Mesenchymal stem cell (in vitro differentiated cells and primary cell): ENCODE measurements around the gene SYNJ2.

Experiments used
- DNase-seq: peaks from one replicate; pipeline ENCODE4 v3.0.0-alpha.2; 2013
- H2AFZ ChIP-seq: one replicate; pipeline ENCODE4 v1.6.1; 2013; ENCODE audit warnings: low read depth, mild to moderate bottlenecking, control low read depth, inconsistent platforms, low read length, moderate library complexity
- H2AK5ac ChIP-seq: 2 replicates; pipeline ENCODE4 v1.6.1; 2013; ENCODE audit warnings: low read length, moderate library complexity, mild to moderate bottlenecking, inconsistent platforms; ENCODE audit not compliant: severe bottlenecking
- H2BK120ac ChIP-seq: one replicate; pipeline ENCODE4 v1.6.1; 2013; ENCODE audit warnings: low read depth, mild to moderate bottlenecking, inconsistent platforms, low read length, moderate library complexity
- H2BK12ac ChIP-seq, 2 experiments: one replicate each; pipeline ENCODE4 v1.6.1; 2013; ENCODE audit warnings: inconsistent platforms in 2 of 2, low read length in 2 of 2, mild to moderate bottlenecking in 2 of 2, moderate library complexity in 2 of 2, control low read depth in 1 of 2
- H2BK15ac ChIP-seq: one replicate; pipeline ENCODE4 v1.6.1; 2013; ENCODE audit warnings: mild to moderate bottlenecking, low read depth, inconsistent platforms; ENCODE audit not compliant: poor library complexity, severe bottlenecking
- H2BK5ac ChIP-seq: 2 replicates; pipeline ENCODE4 v1.6.1; 2013; ENCODE audit warnings: low read depth, mild to moderate bottlenecking, low read length, control low read depth, inconsistent platforms; ENCODE audit not compliant: poor library complexity, severe bottlenecking
- H3K14ac ChIP-seq, 2 experiments: one replicate each; pipeline ENCODE4 v1.6.1; 2013; ENCODE audit warnings: inconsistent platforms in 2 of 2, low read length in 2 of 2, control low read depth in 1 of 2, mild to moderate bottlenecking in 1 of 2, moderate library complexity in 1 of 2
- H3K18ac ChIP-seq, 2 experiments: one replicate each; pipeline ENCODE4 v1.6.1; 2013; ENCODE audit warnings: inconsistent platforms in 2 of 2, low read length in 2 of 2, control low read depth in 1 of 2, low read depth in 1 of 2, mild to moderate bottlenecking in 1 of 2
- H3K23ac ChIP-seq, 2 experiments: one replicate each; pipeline ENCODE4 v1.6.1; 2013; ENCODE audit warnings: inconsistent platforms in 2 of 2, low read length in 2 of 2, mild to moderate bottlenecking in 2 of 2, moderate library complexity in 2 of 2, control low read depth in 1 of 2
- H3K27ac ChIP-seq: 2 replicates; pipeline ENCODE4 v1.5.1; 2013; ENCODE audit warnings: mild to moderate bottlenecking, moderate library complexity, low read length, control low read depth, inconsistent platforms; ENCODE audit not compliant: poor library complexity, severe bottlenecking
- H3K27me3 ChIP-seq, 2 experiments: 2 replicates each; pipeline versions ENCODE4 v1.6.1 to v1.7.0; 2013; ENCODE audit warnings: low read length in 2 of 2, mild to moderate bottlenecking in 2 of 2, moderate library complexity in 2 of 2, control low read depth in 1 of 2, inconsistent platforms in 1 of 2; ENCODE audit not compliant: control insufficient read depth in 1 of 2, insufficient read depth in 1 of 2
- H3K36me3 ChIP-seq, 2 experiments: 2 replicates each; pipeline versions ENCODE4 v1.6.1 to v1.7.0; 2013; ENCODE audit warnings: low read length in 2 of 2, control low read depth in 1 of 2, inconsistent platforms in 1 of 2, low read depth in 1 of 2, mild to moderate bottlenecking in 1 of 2; ENCODE audit not compliant: insufficient read depth in 2 of 2, control insufficient read depth in 1 of 2
- H3K4ac ChIP-seq, 2 experiments: one replicate each; pipeline ENCODE4 v1.6.1; 2013; ENCODE audit warnings: inconsistent platforms in 2 of 2, low read length in 2 of 2, mild to moderate bottlenecking in 2 of 2, moderate library complexity in 2 of 2, control low read depth in 1 of 2, low read depth in 1 of 2
- H3K4me1 ChIP-seq: 2 replicates; pipeline ENCODE4 v1.6.1; 2013; ENCODE audit warnings: low read depth, low read length, control low read depth; ENCODE audit not compliant: control insufficient read depth, insufficient read depth
- H3K4me2 ChIP-seq: 2 replicates; pipeline ENCODE4 v1.6.1; 2013; ENCODE audit warnings: low read length, mild to moderate bottlenecking, inconsistent platforms; ENCODE audit not compliant: poor library complexity, severe bottlenecking
- H3K4me3 ChIP-seq, 2 experiments: 2 replicates each; pipeline versions ENCODE4 v1.5.1 to v1.7.0; 2013; ENCODE audit warnings: low read length in 2 of 2, mild to moderate bottlenecking in 2 of 2, control low read depth in 1 of 2, low read depth in 1 of 2; ENCODE audit not compliant: insufficient read depth in 1 of 2
- H3K79me1 ChIP-seq: replicated peaks from 2 replicates; pipeline ENCODE4 v1.6.1; 2013; ENCODE audit warnings: mild to moderate bottlenecking, control low read depth, low read length, inconsistent platforms; ENCODE audit not compliant: poor library complexity, severe bottlenecking
- H3K9ac ChIP-seq: 2 replicates; pipeline ENCODE4 v1.7.0; 2013; ENCODE audit warnings: mild to moderate bottlenecking, low read length, moderate library complexity
- H3K9me3 ChIP-seq: 2 replicates; pipeline ENCODE4 v1.7.0; 2013; ENCODE audit warnings: mild to moderate bottlenecking, low read length; ENCODE audit not compliant: control insufficient read depth
- H4K8ac ChIP-seq: one replicate; pipeline ENCODE4 v1.6.1; 2013; ENCODE audit warnings: inconsistent platforms, mild to moderate bottlenecking, low read length, moderate library complexity
- H4K91ac ChIP-seq: one replicate; pipeline ENCODE4 v1.6.1; 2013; ENCODE audit warnings: mild to moderate bottlenecking, low read length, inconsistent platforms
- WGBS: methylation state at CpG from one replicate; pipeline ENCODE4 v1.1.7; 2013; ENCODE audit warnings: mixed read lengths; 5-methylcytosine and 5-hydroxymethylcytosine counted together

The SYNJ2 gene

DNA sequence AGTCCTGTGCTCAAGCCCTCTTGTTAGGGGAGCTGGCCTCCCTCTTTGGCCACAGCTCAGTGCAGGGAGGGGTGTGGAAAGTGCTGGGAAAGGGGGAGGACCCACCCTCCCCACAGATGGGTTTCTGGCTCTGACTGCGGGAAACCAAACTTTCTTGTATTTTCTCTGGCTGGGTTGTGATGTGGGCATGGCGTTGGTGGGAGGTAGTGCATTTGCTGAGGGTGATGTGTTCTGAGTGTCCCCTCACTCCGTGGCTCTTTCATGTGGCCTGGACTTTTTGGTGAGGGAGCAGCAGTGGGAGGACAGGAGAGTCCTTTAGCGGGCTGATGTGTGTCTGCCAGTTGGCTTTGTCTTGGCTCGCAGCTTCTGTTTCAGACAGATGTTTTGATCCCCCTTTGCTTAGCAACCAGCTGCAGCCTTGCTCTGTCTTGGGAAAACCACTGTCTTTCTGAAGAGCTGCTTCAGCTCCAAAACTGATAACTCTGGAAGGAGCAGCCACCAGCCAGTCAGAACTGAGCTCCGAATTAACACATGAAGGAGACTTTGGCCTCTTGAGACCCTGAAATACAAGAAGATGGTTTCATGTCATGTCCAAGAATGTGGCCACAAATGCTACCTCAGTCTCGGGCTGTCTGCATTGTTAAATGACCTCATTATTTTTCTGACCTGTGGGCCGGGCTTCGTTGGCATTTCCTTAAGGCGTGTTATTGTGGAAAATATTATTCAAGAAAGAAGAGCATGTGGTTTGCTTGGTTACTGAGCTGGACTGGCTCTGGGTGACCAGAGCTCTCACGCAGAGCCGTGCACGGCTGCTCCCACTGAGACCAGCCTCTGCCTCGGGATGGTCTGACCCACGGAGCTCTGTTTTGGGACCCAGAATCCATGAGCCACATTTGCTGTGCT lies 21.5 kb downstream of the SYNJ2 start:
- Histone ChIP-seq H2BK5ac (no peak overlapping the region), H3K9ac (peak overlapping the region; percentile 84), H3K18ac (peak overlapping the region; percentile 38 to 54), H2BK12ac (peak overlapping the region; percentile 16 to 75), H2BK15ac (peak overlapping the region; percentile 30), H3K27ac (peak overlapping the region; percentile 78), H3K14ac (no peak overlapping the region), H4K8ac (peak overlapping the region; percentile 45), H3K4me2 (peak overlapping the region; percentile 19), H4K91ac (peak overlapping the region; percentile 46), H3K4ac (peak overlapping the region; percentile 9 to 22), H2AFZ (no peak overlapping the region), H2BK120ac (peak overlapping the region; percentile 3), H2AK5ac (peak overlapping the region; percentile 63), H3K4me3 (peak overlapping the region in 1 of 2 experiments; percentile 28), H3K36me3 (peaks cover 22 to 43% of the 10 kb centered on the region in 2 experiments), H3K9me3 (no peaks in the 10 kb centered on the region), H3K4me1 (peaks cover 36% of the 10 kb centered on the region), H3K79me1 (peaks cover 7% of the 10 kb centered on the region), H3K23ac (no peak overlapping the region), H3K27me3 (no peaks in the 10 kb centered on the region)
- peak; percentile 94 for DNase-seq
- 70% methylated on average over 15 of the region's 15 CpGs for WGBS

DNA sequence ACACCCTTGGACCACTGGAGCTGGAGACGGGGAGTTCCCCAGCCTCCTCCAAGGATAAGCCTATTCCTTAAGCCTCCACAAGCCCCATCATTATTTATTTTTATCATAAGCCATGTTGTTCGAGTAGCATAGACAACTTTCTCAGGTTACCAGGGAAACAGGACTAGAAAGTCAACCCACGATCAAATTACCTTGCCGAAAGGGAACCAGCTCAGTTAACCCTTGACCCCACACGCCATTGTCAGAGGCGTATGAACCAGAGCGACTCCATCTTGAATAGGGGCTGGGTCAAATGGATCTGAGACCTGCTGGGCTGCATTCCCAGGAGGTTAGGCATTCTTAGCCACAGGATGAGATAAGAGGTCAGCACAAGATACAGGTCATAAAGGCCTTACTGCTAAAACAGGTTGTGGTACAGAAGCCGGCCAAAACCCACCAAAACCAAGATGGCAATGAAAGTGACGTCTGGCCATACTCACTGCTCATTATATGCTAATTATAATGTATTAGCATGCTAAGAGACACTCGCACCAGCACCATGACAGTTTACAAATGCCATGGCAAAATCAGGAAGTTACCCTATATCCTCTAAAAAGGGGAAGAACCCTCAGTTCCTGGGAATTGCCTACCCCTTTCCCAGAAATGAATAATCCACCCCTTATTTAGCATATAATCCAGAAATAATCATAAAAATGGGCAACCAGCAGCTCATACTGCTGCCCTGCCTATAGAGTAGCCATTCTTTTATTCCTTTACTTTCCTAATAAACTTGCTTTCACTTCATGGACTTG lies 22.4 kb downstream of the SYNJ2 start:
- Histone ChIP-seq H3K36me3 (peaks cover 21 to 47% of the 10 kb centered on the region in 2 experiments), H4K91ac (peak overlapping the region; percentile 27), H3K27ac (peak overlapping the region; percentile 78), H3K79me1 (peaks cover 11% of the 10 kb centered on the region), H2BK120ac (peak overlapping the region; percentile 3), H3K4me1 (peaks cover 41% of the 10 kb centered on the region), H3K4me2 (peak overlapping the region; percentile 19), H3K27me3 (no peaks in the 10 kb centered on the region), H3K14ac (no peak overlapping the region), H3K9ac (peak overlapping the region; percentile 84), H4K8ac (peak overlapping the region; percentile 45), H3K9me3 (no peaks in the 10 kb centered on the region), H2BK5ac (no peak overlapping the region), H2AFZ (no peak overlapping the region), H3K4ac (peak overlapping the region in 1 of 2 experiments; percentile 31), H2AK5ac (peak overlapping the region; percentile 63), H3K18ac (peak overlapping the region in 1 of 2 experiments; percentile 38), H3K4me3 (peak overlapping the region in 1 of 2 experiments; percentile 28), H3K23ac (no peak overlapping the region), H2BK15ac (no peak overlapping the region), H2BK12ac (no peak overlapping the region)
- no peak for DNase-seq
- WGBS = 90% methylated on average over 10 of the region's 10 CpGs

DNA sequence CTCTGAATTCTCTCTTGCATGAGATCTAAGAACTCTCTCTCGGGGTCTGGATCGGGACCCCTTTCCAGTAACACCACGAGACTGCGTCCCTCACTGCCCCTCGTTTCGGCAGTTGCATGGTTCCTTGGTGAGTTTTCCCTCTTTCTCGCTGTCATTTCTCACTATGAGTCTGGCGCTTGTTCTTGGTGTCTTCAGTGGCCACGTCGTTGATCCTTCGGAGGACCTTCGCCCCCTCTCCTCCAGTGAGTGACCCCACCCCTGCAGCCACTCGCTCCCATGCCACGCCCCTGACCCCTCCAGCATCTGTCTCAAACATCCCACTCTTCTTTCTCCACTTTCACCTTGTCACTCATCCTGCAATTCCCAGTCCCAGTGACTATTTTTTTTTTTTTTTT lies 23.0 kb downstream of the SYNJ2 start:
- Histone ChIP-seq H3K18ac (no peak overlapping the region), H3K4me1 (peaks cover 41% of the 10 kb centered on the region), H2AFZ (no peak overlapping the region), H3K4me3 (no peak overlapping the region), H3K4me2 (no peak overlapping the region), H3K4ac (no peak overlapping the region), H2BK120ac (no peak overlapping the region), H3K9me3 (no peaks in the 10 kb centered on the region), H2BK12ac (no peak overlapping the region), H3K79me1 (peaks cover 9% of the 10 kb centered on the region), H2BK5ac (no peak overlapping the region), H3K14ac (no peak overlapping the region), H2BK15ac (no peak overlapping the region), H2AK5ac (no peak overlapping the region), H4K8ac (no peak overlapping the region), H3K23ac (no peak overlapping the region), H3K36me3 (peaks cover 21 to 41% of the 10 kb centered on the region in 2 experiments), H3K27ac (no peak overlapping the region), H4K91ac (no peak overlapping the region), H3K27me3 (no peaks in the 10 kb centered on the region), H3K9ac (no peak overlapping the region)
- no peak for DNase-seq
- WGBS = 96% methylated on average over 14 of the region's 14 CpGs
